ENCODE measurements around the gene RABGAP1. TPM values are rescaled to one million over a fixed set of nuclear protein-coding genes. Genes with fewer than 3 reads are reported as not detected.

The RABGAP1 gene
- total RNA-seq, 1 donor from 2014 or later: 60.2 TPM

DNA sequence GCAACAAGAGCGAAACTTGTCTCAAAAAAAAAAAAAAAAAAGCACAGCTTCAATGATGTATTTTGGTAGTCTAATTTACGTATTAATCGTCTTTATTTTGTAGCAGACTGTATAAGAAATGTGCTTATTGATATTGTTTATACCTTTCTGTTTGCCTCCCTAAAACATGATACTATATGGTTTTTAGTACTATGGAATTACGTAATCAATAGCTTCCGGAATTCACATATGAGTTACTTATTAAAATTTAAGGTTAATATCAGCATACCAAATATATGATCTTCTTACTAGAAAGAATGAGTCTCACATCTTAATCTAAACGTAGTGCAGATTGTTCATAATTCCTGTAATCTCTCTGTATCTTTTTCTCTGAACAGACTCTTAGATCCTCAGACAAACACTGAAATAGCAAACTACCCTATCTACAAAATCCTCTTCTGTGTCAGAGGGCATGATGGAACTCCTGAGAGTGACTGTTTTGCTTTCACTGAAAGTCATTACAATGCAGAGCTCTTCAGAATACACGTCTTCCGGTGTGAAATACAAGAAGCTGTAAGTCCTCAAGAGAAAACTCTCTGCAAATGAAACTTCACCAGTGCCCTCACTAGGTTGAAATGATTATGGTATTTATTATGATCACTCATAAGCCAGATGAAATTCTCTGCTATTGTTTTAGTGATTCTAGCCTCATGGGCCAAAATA lies 48.3 kb downstream of the RABGAP1 start:
- no peaks in the 10 kb centered on the region for H3K4me1 ChIP-seq
- intact Hi-C loops (cut with DNase I): no loop called here
- no peak for TF ChIP-seq CTCF (IDR thresholded peaks at IDR 0.05)
- peaks cover 0 to 35% of the 10 kb centered on the region in 2 donors for H3K36me3 ChIP-seq
- H3K27ac ChIP-seq: no peak overlapping the region
- no peaks in the 10 kb centered on the region for H3K9me3 ChIP-seq
- DNase-seq (ENCODE audit: extremely low spot score in 2 of 2): no peak
- no peaks in the 10 kb centered on the region for H3K27me3 ChIP-seq
- H3K4me3 ChIP-seq: no peak overlapping the region

DNA sequence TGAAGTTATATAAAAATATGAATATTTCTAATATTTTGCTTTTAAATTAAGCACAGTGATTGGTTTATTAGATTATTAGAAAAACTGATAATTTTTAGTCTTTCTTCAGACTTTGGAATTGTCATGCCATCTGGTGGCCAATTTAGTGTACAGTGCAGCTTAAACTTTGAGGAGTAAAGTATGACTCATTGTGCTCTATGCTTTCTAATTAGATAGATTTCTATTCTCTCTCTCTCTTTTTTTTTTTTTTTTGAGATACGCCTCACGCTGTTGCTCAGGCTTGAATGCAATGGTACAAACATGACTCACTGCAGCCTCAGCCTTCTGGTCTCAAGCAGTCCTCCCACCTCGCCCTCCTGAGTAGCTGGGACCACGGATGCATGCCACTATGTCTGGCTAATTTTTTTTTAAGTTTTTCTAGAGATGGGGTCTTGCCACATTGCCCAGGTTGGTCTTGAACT lies 50.6 kb downstream of the RABGAP1 start:
- no peak overlapping the region for H3K27ac ChIP-seq
- no peaks in the 10 kb centered on the region for H3K4me1 ChIP-seq
- H3K36me3 ChIP-seq: peaks cover 0 to 17% of the 10 kb centered on the region in 2 donors
- TF ChIP-seq CTCF (IDR thresholded peaks at IDR 0.05): peak in 2 of 3 experiments; percentile 42 to 75
- no peak for TF ChIP-seq POLR2A (IDR thresholded peaks at IDR 0.05)
- peak in 1 of 2 donors; percentile 74 for TF ChIP-seq POLR2AphosphoS5 (IDR thresholded peaks at IDR 0.05; ENCODE audit: insufficient read depth in 1 of 2, low read depth in 1 of 2)
- no peaks in the 10 kb centered on the region for H3K27me3 ChIP-seq
- H3K4me3 ChIP-seq: no peak overlapping the region
- DNase-seq (ENCODE audit: extremely low spot score in 2 of 2): no peak
- intact Hi-C loops (cut with DNase I): no loop called here
- no peaks in the 10 kb centered on the region for H3K9me3 ChIP-seq

- intact Hi-C loops (cut with DNase I): no loop called here
- no peak overlapping the region for H3K4me3 ChIP-seq
- no peaks in the 10 kb centered on the region for H3K4me1 ChIP-seq
- H3K36me3 ChIP-seq: peaks cover 3 to 28% of the 10 kb centered on the region in 2 donors
- TF ChIP-seq POLR2A (IDR thresholded peaks at IDR 0.05): no peak
- no peak overlapping the region for H3K27ac ChIP-seq
- H3K9me3 ChIP-seq: no peaks in the 10 kb centered on the region
- DNase-seq (ENCODE audit: extremely low spot score in 2 of 2): no peak
- H3K27me3 ChIP-seq: no peaks in the 10 kb centered on the region
These were observed 55.8 kb downstream of the RABGAP1 start for GRCh38 chr9:122996586-122996985.

- DNase-seq (ENCODE audit: extremely low spot score in 2 of 2): no peak
- intact Hi-C loops (cut with DNase I): no loop called here
These were observed 57.6 kb downstream of the RABGAP1 start for GRCh38 chr9:122998448-122998847.

DNA sequence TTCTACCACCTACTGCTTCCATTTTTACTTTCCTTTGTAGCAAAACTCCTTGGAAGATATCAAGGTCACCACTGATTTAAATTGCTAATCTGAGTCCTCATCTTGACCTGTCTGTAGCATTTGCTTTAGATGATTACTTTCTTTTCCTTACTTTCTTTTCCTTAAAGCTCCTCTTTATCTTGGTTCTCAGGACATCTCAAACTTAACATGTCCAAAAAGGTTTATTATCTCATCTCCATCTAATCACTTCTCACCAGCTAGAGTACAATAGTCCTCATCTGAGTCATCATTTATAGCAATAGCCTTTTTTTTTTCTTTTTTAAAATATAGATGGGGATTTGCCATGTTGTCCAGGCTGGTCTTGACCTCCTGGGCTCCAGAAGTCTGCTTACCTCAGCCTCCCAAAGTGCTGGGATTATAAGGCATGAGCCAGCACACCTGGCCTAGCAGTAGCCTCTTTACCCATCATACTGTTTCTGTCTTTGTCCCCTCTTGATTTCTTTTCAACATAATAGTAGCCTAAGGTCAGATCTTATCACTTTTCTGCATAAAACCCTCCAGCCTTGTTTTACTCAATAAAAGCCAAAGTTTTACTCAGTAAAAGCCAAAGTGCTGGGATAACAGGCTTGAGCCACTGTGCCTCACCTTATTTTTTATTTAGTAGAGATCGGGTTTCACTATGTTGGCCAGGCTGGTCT lies 59.7 kb downstream of the RABGAP1 start:
- no peak for DNase-seq (ENCODE audit: extremely low spot score in 2 of 2)
- Histone ChIP-seq H3K36me3 (peaks cover 3 to 28% of the 10 kb centered on the region in 2 donors), H3K27me3 (no peaks in the 10 kb centered on the region), H3K9me3 (no peaks in the 10 kb centered on the region), H3K27ac (no peak overlapping the region), H3K4me1 (no peaks in the 10 kb centered on the region), H3K4me3 (no peak overlapping the region)
- TF ChIP-seq POLR2A (IDR thresholded peaks at IDR 0.05) (no peak), POLR2AphosphoS5 (IDR thresholded peaks at IDR 0.05; ENCODE audit: insufficient read depth in 1 of 2, low read depth in 1 of 2) (no peak), CTCF (IDR thresholded peaks at IDR 0.05) (no peak)
- intact Hi-C loops (cut with DNase I): no loop called here

More at GRCh38 chr9:122998448-122998847, 57.6 kb downstream of the RABGAP1 start:
- Histone ChIP-seq H3K36me3 (peaks cover 3 to 28% of the 10 kb centered on the region in 2 donors), H3K4me1 (no peaks in the 10 kb centered on the region), H3K27me3 (no peaks in the 10 kb centered on the region), H3K27ac (no peak overlapping the region), H3K4me3 (no peak overlapping the region), H3K9me3 (no peaks in the 10 kb centered on the region)
- TF ChIP-seq POLR2AphosphoS5 (IDR thresholded peaks at IDR 0.05; ENCODE audit: insufficient read depth in 1 of 2, low read depth in 1 of 2): no peak
- TF ChIP-seq CTCF (IDR thresholded peaks at IDR 0.05): no peak
- no peak for TF ChIP-seq POLR2A (IDR thresholded peaks at IDR 0.05)

Measured in vagina (tissue), 2 donors.